Trophoblast cell (in vitro differentiated cells and primary cell): ENCODE data around the gene OCIAD1. TPM values are rescaled to one million over a fixed set of nuclear protein-coding genes. Genes with fewer than 3 reads are reported as not detected.

Experiments
- DNase-seq, 2 donors: peaks; one replicate each; pipeline ENCODE4 v3.0.0-alpha.2; 2016
- H2AFZ ChIP-seq: 2 replicates; pipeline ENCODE4 v1.6.1; 2013; ENCODE audit warnings: low read length, moderate library complexity, mild to moderate bottlenecking; ENCODE audit not compliant: insufficient read depth, poor library complexity
- H2AK5ac ChIP-seq: 2 replicates; pipeline ENCODE4 v1.6.1; 2013; ENCODE audit warnings: mild to moderate bottlenecking, low read length
- H2BK120ac ChIP-seq: 2 replicates; pipeline ENCODE4 v1.6.1; 2013; ENCODE audit warnings: low read length, mild to moderate bottlenecking, moderate library complexity; ENCODE audit not compliant: insufficient read depth, poor library complexity
- H2BK12ac ChIP-seq: 2 replicates; pipeline ENCODE4 v1.6.1; 2013; ENCODE audit warnings: mild to moderate bottlenecking, low read length, moderate library complexity
- H2BK5ac ChIP-seq: 2 replicates; pipeline ENCODE4 v1.6.1; 2013; ENCODE audit warnings: low read length, low read depth, moderate library complexity, mild to moderate bottlenecking; ENCODE audit not compliant: poor library complexity
- H3K14ac ChIP-seq: 2 replicates; pipeline ENCODE4 v1.6.1; 2013; ENCODE audit warnings: mild to moderate bottlenecking, low read length
- H3K18ac ChIP-seq: 2 replicates; pipeline ENCODE4 v1.6.1; 2013; ENCODE audit warnings: mild to moderate bottlenecking, low read length
- H3K23ac ChIP-seq: 2 replicates; pipeline ENCODE4 v1.6.1; 2013; ENCODE audit warnings: low read length
- H3K27ac ChIP-seq: 2 replicates; pipeline ENCODE4 v1.5.1; 2013; ENCODE audit warnings: low read depth, mild to moderate bottlenecking, inconsistent platforms, low read length, moderate library complexity
- H3K27me3 ChIP-seq: 2 replicates; pipeline ENCODE4 v1.6.1; 2013; ENCODE audit warnings: inconsistent platforms, mild to moderate bottlenecking, low read length, moderate library complexity; ENCODE audit not compliant: insufficient read depth
- H3K36me3 ChIP-seq, 2 experiments: 1 replicate in 1 of 2; 2 replicates in 1 of 2; pipeline ENCODE4 v1.6.1; 2013; ENCODE audit warnings: low read length in 2 of 2, mild to moderate bottlenecking in 2 of 2, moderate library complexity in 1 of 2; ENCODE audit not compliant: insufficient read depth in 2 of 2, control insufficient read depth in 1 of 2
- H3K4ac ChIP-seq: 2 replicates; pipeline ENCODE4 v1.6.1; 2013; ENCODE audit warnings: low read depth, mild to moderate bottlenecking, low read length, moderate library complexity
- H3K4me1 ChIP-seq, 2 experiments: 1 replicate in 1 of 2; 2 replicates in 1 of 2; pipeline ENCODE4 v1.6.1; 2013; ENCODE audit warnings: low read length in 2 of 2, mild to moderate bottlenecking in 2 of 2, moderate library complexity in 1 of 2; ENCODE audit not compliant: insufficient read depth in 2 of 2, control insufficient read depth in 1 of 2
- H3K4me2 ChIP-seq: 2 replicates; pipeline ENCODE4 v1.6.1; 2013; ENCODE audit warnings: inconsistent platforms, mild to moderate bottlenecking, low read length, moderate library complexity
- H3K4me3 ChIP-seq: 2 replicates; pipeline ENCODE4 v1.5.1; 2013; ENCODE audit warnings: mild to moderate bottlenecking, low read depth, low read length, inconsistent platforms
- H3K79me1 ChIP-seq: one replicate; pipeline ENCODE4 v1.6.1; 2013; ENCODE audit warnings: low read length
- H3K79me2 ChIP-seq: 2 replicates; pipeline ENCODE4 v1.6.1; 2013; ENCODE audit warnings: low read length, mild to moderate bottlenecking; ENCODE audit not compliant: control insufficient read depth, insufficient read depth, poor library complexity
- H3K9ac ChIP-seq: 2 replicates; pipeline ENCODE4 v1.6.1; 2013; ENCODE audit warnings: mild to moderate bottlenecking, low read length
- H3K9me3 ChIP-seq: 2 replicates; pipeline ENCODE4 v1.6.1; 2013; ENCODE audit warnings: low read depth, mild to moderate bottlenecking, control low read depth, inconsistent platforms, low read length; ENCODE audit not compliant: insufficient read depth
- H4K12ac ChIP-seq: 2 replicates; pipeline ENCODE4 v1.6.1; 2013; ENCODE audit warnings: low read depth, mild to moderate bottlenecking, low read length, moderate library complexity
- H4K8ac ChIP-seq: 2 replicates; pipeline ENCODE4 v1.6.1; 2013; ENCODE audit warnings: low read depth, mild to moderate bottlenecking, low read length, moderate library complexity
- H4K91ac ChIP-seq: one replicate; pipeline ENCODE4 v1.6.1; 2013; ENCODE audit warnings: low read depth, mild to moderate bottlenecking, low read length, moderate library complexity
- WGBS: extraction: QIAGEN DNeasy Blood & Tissue Kit; methylation state at CpG from one replicate; pipeline ENCODE4 v1.1.7; 2013; ENCODE audit warnings: missing lambda C conversion rate; ENCODE audit not compliant: insufficient read length, insufficient coverage; ENCODE audit errors: extremely low coverage; 5-methylcytosine and 5-hydroxymethylcytosine counted together
- polyA plus RNA-seq: library from polyadenylated mRNA; stranded (reverse); fragments of 200-250 nt; gene quantifications from 2 replicates; pipeline ENCODE4 v1.2.3, GENCODE V29; 2013

The OCIAD1 gene
- 149 and 153 TPM in 2 replicates for polyA plus RNA-seq

- Histone ChIP-seq H3K79me1 (peaks cover 6% of the 10 kb centered on the region), H3K4ac (peak within 1 kb of the TSS; percentile 97), H3K23ac (no peak within 1 kb of the TSS), H2AK5ac (peak within 1 kb of the TSS; percentile 99), H2BK12ac (peak within 1 kb of the TSS; percentile 51), H3K14ac (peak within 1 kb of the TSS; percentile 93), H4K12ac (peak within 1 kb of the TSS; percentile 47), H2BK120ac (peak within 1 kb of the TSS; percentile 98), H3K27me3 (no peaks in the 10 kb centered on the region), H4K8ac (peak within 1 kb of the TSS; percentile 100), H3K9ac (peak within 1 kb of the TSS; percentile 96), H3K4me3 (peak within 1 kb of the TSS; percentile 99), H3K9me3 (peaks cover 1% of the 10 kb centered on the region), H4K91ac (peak within 1 kb of the TSS; percentile 98), H2AFZ (peak within 1 kb of the TSS; percentile 99), H3K27ac (peak within 1 kb of the TSS; percentile 97), H3K36me3 (peaks cover 14 to 17% of the 10 kb centered on the region in 2 experiments), H3K4me1 (peaks cover 0 to 4% of the 10 kb centered on the region in 2 experiments), H2BK5ac (peak within 1 kb of the TSS; percentile 74), H3K18ac (peak within 1 kb of the TSS; percentile 100), H3K79me2 (peaks cover 5% of the 10 kb centered on the region), H3K4me2 (peak within 1 kb of the TSS; percentile 64)
- peak; percentile 99 to 100 for DNase-seq
- WGBS = no CpG with 5 or more reads among the region's 56 CpGs
Observed at GRCh38 chr4:48830706-48831531, at the start of gene OCIAD1. Gene OCIAD1 (plus strand): TSS chr4:48831088. CDS start chr4:48832625, 1,537 bp downstream.

GRCh38 chr4:48781968-48782367 is 48.9 kb upstream of the OCIAD1 start:
- H3K4me1 ChIP-seq = peaks cover 3 to 9% of the 10 kb centered on the region in 2 experiments
- H4K12ac ChIP-seq = no peak overlapping the region
- H3K4me3 ChIP-seq = no peak overlapping the region
- no peaks in the 10 kb centered on the region for H3K27me3 ChIP-seq
- H3K27ac ChIP-seq = no peak overlapping the region
- no peaks in the 10 kb centered on the region for H3K36me3 ChIP-seq
- H2AFZ ChIP-seq = no peak overlapping the region
- H3K9ac ChIP-seq = no peak overlapping the region
- no peak overlapping the region for H2AK5ac ChIP-seq
- no peak overlapping the region for H2BK5ac ChIP-seq
- H4K8ac ChIP-seq = no peak overlapping the region
- no peak overlapping the region for H3K4ac ChIP-seq
- H3K4me2 ChIP-seq = no peak overlapping the region
- H3K23ac ChIP-seq = no peak overlapping the region
- peaks cover 11% of the 10 kb centered on the region for H3K79me2 ChIP-seq
- no peak overlapping the region for H3K14ac ChIP-seq
- H3K18ac ChIP-seq = no peak overlapping the region
- H2BK12ac ChIP-seq = no peak overlapping the region
- H3K9me3 ChIP-seq = no peaks in the 10 kb centered on the region
- peaks cover 14% of the 10 kb centered on the region for H3K79me1 ChIP-seq
- no peak for DNase-seq
- H4K91ac ChIP-seq = no peak overlapping the region
- H2BK120ac ChIP-seq = no peak overlapping the region

GRCh38 chr4:48785302-48785701 is 45.6 kb upstream of the OCIAD1 start:
- no peak overlapping the region for H2BK5ac ChIP-seq
- no peak overlapping the region for H3K23ac ChIP-seq
- no peak overlapping the region for H4K91ac ChIP-seq
- no peak overlapping the region for H2AK5ac ChIP-seq
- H3K9ac ChIP-seq = no peak overlapping the region
- H3K9me3 ChIP-seq = no peaks in the 10 kb centered on the region
- H3K4ac ChIP-seq = no peak overlapping the region
- no peak overlapping the region for H2AFZ ChIP-seq
- no peak overlapping the region for H4K8ac ChIP-seq
- peaks cover 7 to 9% of the 10 kb centered on the region in 2 experiments for H3K4me1 ChIP-seq
- H3K79me2 ChIP-seq = no peaks in the 10 kb centered on the region
- H4K12ac ChIP-seq = no peak overlapping the region
- DNase-seq = no peak
- H2BK12ac ChIP-seq = no peak overlapping the region
- H3K36me3 ChIP-seq = no peaks in the 10 kb centered on the region
- H2BK120ac ChIP-seq = no peak overlapping the region
- H3K18ac ChIP-seq = no peak overlapping the region
- no peak overlapping the region for H3K27ac ChIP-seq
- peaks cover 2% of the 10 kb centered on the region for H3K79me1 ChIP-seq
- no peak overlapping the region for H3K4me3 ChIP-seq
- no peak overlapping the region for H3K14ac ChIP-seq
- H3K4me2 ChIP-seq = no peak overlapping the region
- no peaks in the 10 kb centered on the region for H3K27me3 ChIP-seq

- Histone ChIP-seq H2AFZ (no peak overlapping the region), H3K18ac (no peak overlapping the region), H3K27ac (no peak overlapping the region), H3K4me2 (no peak overlapping the region), H3K4me3 (no peak overlapping the region), H3K79me1 (no peaks in the 10 kb centered on the region), H3K14ac (no peak overlapping the region), H4K12ac (no peak overlapping the region), H3K79me2 (no peaks in the 10 kb centered on the region), H2BK5ac (no peak overlapping the region), H3K4me1 (peaks cover 3 to 4% of the 10 kb centered on the region in 2 experiments), H2AK5ac (no peak overlapping the region), H3K9me3 (no peaks in the 10 kb centered on the region), H3K23ac (no peak overlapping the region), H2BK120ac (no peak overlapping the region), H4K91ac (no peak overlapping the region), H4K8ac (no peak overlapping the region), H3K4ac (no peak overlapping the region), H3K27me3 (no peaks in the 10 kb centered on the region), H2BK12ac (no peak overlapping the region), H3K9ac (no peak overlapping the region), H3K36me3 (no peaks in the 10 kb centered on the region)
- no CpG with 5 or more reads among the region's 2 CpGs for WGBS
- DNase-seq = no peak
Observed at GRCh38 chr4:48786549-48786948, 44.3 kb upstream of the OCIAD1 start.
